Rectal smooth muscle tissue (tissue), 1 donor: ENCODE data around the gene IFNLR1.

ENCODE experiments used
- H3K27ac ChIP-seq: one replicate; pipeline ENCODE4 v1.7.0; 2013; ENCODE audit warnings: low read depth, low read length, inconsistent platforms
- H3K27me3 ChIP-seq: one replicate; pipeline ENCODE4 v1.7.0; 2013; ENCODE audit warnings: low read length; ENCODE audit not compliant: control insufficient read depth, insufficient read depth
- H3K36me3 ChIP-seq: one replicate; pipeline ENCODE4 v1.7.0; 2013; ENCODE audit warnings: low read length; ENCODE audit not compliant: control insufficient read depth, insufficient read depth
- H3K4me1 ChIP-seq: one replicate; pipeline ENCODE4 v1.7.0; 2013; ENCODE audit warnings: low read length; ENCODE audit not compliant: control insufficient read depth, insufficient read depth
- H3K4me3 ChIP-seq: one replicate; pipeline ENCODE4 v1.7.0; 2013; ENCODE audit warnings: low read length
- H3K9ac ChIP-seq: one replicate; pipeline ENCODE4 v1.7.0; 2013; ENCODE audit warnings: low read length

IFNLR1 gene

DNA sequence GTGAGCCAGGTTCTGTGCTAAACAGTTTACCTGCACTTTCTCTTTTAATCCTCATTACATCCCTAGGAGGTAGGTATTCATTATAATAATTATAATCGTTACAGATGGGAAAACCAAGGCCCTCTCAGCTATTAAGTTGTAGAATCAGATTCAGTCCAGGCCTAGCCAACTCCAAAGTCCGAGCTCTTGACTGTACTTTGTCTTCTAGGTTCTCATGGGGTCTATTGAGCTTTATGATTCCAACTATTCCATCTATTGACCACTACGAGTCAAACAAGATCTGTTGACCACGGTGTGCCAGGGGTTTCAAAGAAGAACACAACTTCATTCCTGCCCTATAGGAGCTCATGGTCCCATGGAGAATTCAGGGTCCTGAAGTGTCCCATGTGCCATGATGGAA is 2.0 kb downstream of the IFNLR1 start:
- Histone ChIP-seq H3K27me3 (peaks cover 2% of the 10 kb centered on the region), H3K4me1 (no peaks in the 10 kb centered on the region), H3K27ac (no peak overlapping the region), H3K9ac (no peak overlapping the region), H3K36me3 (no peaks in the 10 kb centered on the region), H3K4me3 (no peak overlapping the region)

DNA sequence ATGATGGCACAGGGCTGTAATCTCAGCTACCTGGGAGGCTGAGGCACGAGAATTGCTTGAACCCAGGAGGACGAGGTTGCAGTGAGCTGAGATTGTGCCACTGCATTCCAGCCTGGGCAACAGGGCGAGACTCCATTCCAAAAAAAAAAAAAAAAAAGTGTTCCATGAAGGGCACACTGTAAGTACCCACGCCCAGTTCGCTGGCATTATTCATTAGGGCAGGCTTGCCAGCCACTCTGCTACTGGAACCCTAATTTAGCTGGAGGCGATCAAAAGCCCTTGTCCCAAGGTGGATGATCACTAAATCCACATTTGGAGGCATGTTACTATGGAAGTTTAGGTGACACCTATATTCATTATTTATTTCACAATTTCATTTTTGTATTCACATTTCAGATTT is 5.0 kb downstream of the IFNLR1 start:
- Histone ChIP-seq H3K4me3 (no peak overlapping the region), H3K9ac (no peak overlapping the region), H3K27me3 (no peaks in the 10 kb centered on the region), H3K27ac (no peak overlapping the region), H3K4me1 (no peaks in the 10 kb centered on the region), H3K36me3 (no peaks in the 10 kb centered on the region)

DNA sequence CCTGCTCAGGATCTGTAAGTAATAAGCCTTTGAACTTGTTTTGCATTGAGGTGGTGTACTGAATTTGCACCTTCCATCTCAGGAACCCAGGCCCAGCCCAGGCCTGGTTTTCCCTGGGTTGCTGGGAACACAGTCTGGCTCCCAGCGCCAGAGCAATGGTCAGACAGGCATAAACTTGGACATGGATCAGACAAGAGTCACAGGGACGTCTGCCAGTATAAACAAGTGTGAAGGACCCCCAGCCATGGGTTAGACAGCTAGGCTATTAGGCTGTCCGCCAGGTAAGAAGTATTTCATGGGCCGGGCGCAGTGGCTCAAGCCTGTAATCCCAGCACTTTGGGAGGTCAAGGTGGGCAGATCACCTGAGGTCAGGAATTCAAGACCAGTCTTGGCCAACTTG is 5.5 kb downstream of the IFNLR1 start:
- Histone ChIP-seq H3K27me3 (no peaks in the 10 kb centered on the region), H3K4me1 (no peaks in the 10 kb centered on the region), H3K36me3 (no peaks in the 10 kb centered on the region), H3K9ac (no peak overlapping the region), H3K27ac (no peak overlapping the region), H3K4me3 (no peak overlapping the region)

DNA sequence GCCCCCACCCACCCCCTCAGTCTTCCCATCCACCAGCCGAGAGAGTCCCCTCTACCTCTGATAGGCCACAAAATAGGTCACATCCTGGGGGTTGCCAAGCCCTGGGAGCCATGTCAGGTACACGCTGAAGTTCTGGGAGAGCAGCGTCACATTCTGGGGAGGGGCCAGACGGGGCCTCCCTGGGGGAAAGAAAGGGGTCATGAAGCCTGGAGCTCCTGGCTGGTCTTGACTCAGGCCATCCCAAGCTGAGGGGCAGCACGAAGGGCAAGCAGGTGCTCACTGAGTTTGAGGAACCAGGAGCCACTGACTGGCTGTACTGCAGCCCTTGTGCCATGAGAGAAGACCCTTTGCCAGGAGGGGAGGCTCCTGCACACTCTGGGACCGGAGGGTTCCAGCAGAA is 6.4 kb downstream of the IFNLR1 start:
- Histone ChIP-seq H3K4me3 (no peak overlapping the region), H3K4me1 (no peaks in the 10 kb centered on the region), H3K9ac (no peak overlapping the region), H3K27me3 (no peaks in the 10 kb centered on the region), H3K27ac (no peak overlapping the region), H3K36me3 (no peaks in the 10 kb centered on the region)

DNA sequence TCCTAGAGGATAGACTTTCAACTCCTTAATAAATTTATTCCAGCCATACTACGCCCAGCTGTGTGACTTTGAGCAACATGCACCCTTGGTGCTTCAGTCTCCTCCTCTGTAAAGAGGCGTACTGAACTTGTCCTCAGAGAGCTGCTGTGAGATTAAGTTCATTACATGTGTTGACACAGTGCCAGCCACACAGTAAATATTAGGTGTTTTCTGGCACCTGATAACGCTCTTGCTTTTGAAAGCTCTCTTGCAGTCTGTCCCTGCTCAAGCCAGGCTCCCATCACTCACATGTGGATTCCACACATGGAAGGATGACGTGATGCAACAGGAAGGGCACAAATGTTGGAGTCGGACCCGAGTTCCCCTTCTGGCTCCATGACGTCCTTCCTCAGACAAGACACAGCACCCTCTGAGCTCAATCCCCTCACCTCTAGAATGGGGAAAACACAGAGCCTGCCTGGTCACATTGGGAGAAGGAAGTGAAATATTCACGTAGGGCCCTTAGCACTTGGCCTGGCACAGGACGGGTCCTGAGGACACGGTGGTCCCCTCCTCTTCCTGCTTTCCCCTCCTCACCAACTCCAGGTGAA is 7.7 kb downstream of the IFNLR1 start:
- no peak overlapping the region for H3K9ac ChIP-seq
- no peaks in the 10 kb centered on the region for H3K36me3 ChIP-seq
- no peak overlapping the region for H3K4me3 ChIP-seq
- H3K4me1 ChIP-seq, result no peaks in the 10 kb centered on the region
- no peaks in the 10 kb centered on the region for H3K27me3 ChIP-seq
- no peak overlapping the region for H3K27ac ChIP-seq

DNA sequence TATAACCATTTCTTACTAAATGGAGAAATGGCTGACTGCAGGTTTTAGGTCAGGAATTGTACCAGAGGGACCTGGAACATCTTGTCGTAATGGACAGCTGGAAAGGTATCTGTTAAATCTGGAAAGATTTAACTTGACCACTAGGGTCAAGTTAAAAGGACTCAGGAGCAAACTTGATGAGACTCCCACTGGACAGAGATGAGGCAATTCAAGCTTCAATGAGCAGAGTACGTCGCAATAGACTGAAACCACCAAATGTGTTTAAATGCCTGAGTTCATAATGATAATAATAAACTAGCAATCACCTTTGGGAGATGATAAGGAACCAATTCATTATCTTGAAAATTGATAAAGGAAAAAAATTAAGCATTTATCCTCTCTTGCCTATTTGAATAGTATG is 8.7 kb downstream of the IFNLR1 start:
- H3K36me3 ChIP-seq, result no peaks in the 10 kb centered on the region
- no peak overlapping the region for H3K9ac ChIP-seq
- H3K27ac ChIP-seq, result no peak overlapping the region
- H3K4me1 ChIP-seq, result no peaks in the 10 kb centered on the region
- H3K27me3 ChIP-seq, result no peaks in the 10 kb centered on the region
- no peak overlapping the region for H3K4me3 ChIP-seq

DNA sequence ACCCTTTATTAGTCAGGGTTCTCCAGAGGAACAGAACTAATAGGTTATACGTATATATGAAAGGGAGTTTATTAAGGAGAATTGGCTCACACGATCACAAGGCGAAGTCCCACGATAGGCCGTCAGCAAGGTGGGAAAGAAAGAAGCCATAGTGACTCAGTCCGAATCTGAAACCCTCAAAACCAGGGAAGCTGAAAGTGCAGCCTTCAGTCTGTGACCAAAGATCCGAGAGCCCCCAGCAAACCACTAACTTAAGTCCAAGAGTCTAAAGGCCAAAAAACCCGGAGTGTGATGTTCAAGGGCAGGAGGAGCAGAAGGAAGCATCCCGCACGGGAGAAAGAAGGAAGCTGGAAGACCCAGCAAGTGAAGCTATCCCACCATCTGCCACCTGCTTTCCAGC is 9.9 kb downstream of the IFNLR1 start:
- H3K4me3 ChIP-seq, result no peak overlapping the region
- no peak overlapping the region for H3K9ac ChIP-seq

DNA sequence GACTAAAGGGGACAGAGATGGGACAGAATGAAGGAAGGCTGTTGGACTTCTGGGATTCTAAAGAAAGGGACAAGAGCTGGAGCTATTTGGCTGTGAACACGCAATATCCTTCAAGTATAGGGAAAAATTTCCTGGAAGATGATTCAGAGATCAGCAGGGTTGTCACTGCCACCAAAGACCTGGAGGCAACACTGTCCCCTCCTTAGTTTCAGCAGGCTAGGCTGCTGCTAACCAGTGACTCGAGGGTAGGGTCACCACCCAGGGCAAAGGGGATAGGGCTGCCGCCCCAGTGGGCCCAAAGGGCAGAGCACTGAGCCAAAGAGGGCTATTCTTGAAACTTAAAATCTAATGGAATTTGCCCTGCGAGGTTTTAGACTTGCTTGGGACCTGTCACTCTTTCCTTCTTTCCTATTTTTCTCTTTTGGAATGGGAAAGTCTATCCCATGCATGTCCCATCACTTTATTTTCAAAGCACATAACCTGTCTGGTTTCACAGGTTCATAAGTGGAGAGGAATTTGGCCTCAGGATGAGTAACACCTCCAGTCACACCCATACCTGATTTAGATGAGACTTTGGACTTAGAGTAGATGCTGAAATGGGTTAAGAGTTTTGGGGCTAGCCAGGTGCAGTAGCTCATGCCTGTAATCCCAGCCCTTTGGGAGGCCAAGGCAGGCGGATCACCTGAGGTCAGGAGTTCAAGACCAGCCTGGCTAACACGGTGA is 11.9 kb downstream of the IFNLR1 start:
- Histone ChIP-seq H3K27me3 (no peaks in the 10 kb centered on the region), H3K36me3 (no peaks in the 10 kb centered on the region), H3K27ac (no peak overlapping the region), H3K4me3 (no peak overlapping the region), H3K9ac (no peak overlapping the region), H3K4me1 (no peaks in the 10 kb centered on the region)

More for the DNA sequence above, 9.9 kb downstream of the IFNLR1 start:
- Histone ChIP-seq H3K27ac (no peak overlapping the region), H3K36me3 (no peaks in the 10 kb centered on the region), H3K27me3 (no peaks in the 10 kb centered on the region), H3K4me1 (no peaks in the 10 kb centered on the region)

DNA sequence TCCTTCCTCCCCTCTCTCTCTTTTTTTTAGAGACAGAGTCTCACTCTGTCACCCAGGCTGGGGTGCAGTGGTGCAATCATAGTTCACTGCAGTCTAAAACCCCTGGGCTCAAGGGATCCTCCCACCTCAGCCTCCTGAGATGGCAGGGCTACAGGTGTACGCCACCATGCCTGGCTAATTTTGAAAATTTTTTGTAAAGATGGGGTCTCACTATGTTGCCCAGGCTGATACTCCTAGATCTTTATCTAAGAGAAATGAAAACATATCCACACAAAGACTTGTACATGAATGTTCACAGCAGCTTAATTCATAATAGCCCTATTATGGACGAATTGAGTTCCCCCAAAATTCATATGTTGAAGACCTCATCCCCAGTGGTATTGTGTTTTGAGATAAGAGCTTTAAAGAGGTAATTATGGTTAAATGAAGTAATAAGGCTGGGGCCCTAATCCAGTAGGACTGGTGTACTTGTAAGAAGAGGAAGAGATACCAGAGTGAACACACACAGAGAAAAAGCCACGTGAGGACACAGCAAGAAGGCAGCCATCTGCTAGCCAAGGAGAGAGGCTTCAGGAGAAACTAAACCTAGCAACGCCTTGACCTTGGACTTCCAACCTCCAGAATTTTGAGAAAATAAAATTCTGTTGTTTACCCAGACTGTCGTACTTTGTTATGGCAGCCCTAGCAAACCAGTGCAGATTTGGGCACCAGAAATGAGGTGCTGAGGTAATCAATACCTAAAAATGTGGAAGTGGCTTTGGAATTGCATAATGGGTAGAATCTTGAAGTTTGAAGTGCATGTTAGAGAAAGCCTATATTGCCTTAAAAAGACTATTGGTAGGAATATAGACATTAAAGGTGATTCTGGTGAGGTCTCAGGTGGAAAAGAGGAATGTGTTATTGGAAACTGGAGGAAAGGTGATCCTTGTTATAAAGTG is 13.2 kb downstream of the IFNLR1 start:
- Histone ChIP-seq H3K27me3 (no peaks in the 10 kb centered on the region), H3K4me1 (no peaks in the 10 kb centered on the region), H3K4me3 (no peak overlapping the region), H3K9ac (no peak overlapping the region), H3K27ac (no peak overlapping the region), H3K36me3 (no peaks in the 10 kb centered on the region)

DNA sequence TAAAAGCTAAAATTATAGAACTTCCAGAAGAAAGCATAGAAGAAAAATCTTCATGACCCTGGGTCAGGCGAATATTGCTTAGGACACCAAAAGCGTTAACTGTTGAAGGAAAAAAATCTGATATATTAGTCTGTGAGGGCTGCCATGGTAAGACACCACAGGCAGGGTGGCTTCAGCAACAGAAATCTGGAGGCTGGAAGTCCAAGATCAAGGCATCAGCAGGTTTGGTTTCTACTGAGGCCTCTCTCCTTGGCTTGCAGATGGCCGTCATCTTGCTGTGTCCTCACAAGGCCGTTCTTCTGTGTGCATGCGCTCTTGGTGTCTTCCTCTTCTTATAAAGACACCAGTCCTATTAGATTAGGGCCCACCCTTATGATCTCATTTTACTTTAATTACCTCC is 14.5 kb downstream of the IFNLR1 start:
- Histone ChIP-seq H3K4me3 (no peak overlapping the region), H3K36me3 (no peaks in the 10 kb centered on the region), H3K4me1 (no peaks in the 10 kb centered on the region), H3K9ac (no peak overlapping the region), H3K27ac (no peak overlapping the region), H3K27me3 (no peaks in the 10 kb centered on the region)

DNA sequence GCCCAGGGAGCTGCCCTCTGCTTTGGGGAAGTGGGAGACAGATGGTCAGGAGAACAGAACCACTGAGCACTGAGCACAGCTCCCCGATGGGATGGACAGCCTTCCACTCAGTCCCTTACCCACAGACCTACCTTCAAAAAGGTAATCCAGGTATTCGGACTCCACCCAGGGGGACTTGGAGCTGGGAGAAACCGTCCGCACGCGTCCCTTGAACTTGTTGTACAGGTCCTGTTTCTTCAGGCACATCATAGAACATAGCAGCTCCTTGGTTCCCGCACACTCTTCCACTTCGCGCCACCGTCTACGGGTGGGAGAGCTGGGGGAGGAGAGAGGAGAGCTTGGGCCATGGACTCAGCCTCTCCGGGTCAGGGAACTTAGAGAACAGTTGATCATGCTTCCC is 17.8 kb downstream of the IFNLR1 start:
- H3K27ac ChIP-seq, result no peak overlapping the region
- H3K36me3 ChIP-seq, result no peaks in the 10 kb centered on the region
- no peaks in the 10 kb centered on the region for H3K27me3 ChIP-seq
- H3K9ac ChIP-seq, result no peak overlapping the region
- H3K4me1 ChIP-seq, result no peaks in the 10 kb centered on the region
- H3K4me3 ChIP-seq, result no peak overlapping the region

DNA sequence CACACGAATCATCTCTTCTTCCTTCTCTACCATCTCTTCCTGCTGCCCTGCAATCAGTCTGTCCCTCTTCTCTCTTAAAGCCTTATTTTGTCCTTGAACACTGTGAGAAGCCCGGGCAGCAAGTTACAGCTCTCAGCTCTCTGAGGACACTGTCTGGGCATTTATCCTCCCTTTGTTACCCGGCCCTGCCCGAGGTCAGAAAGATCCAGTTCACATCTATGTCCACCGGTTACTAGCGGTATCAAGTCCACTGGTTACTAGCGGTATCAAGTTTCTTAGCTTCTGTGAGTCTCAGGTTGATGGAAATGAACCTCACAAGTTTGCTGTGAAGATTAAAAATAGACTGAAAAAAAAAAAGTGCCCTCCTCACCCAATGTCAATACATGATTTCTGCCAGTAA is 18.8 kb downstream of the IFNLR1 start:
- H3K36me3 ChIP-seq, result no peaks in the 10 kb centered on the region
- H3K4me3 ChIP-seq, result no peak overlapping the region
- no peak overlapping the region for H3K27ac ChIP-seq
- H3K9ac ChIP-seq, result no peak overlapping the region
- H3K4me1 ChIP-seq, result no peaks in the 10 kb centered on the region
- H3K27me3 ChIP-seq, result no peaks in the 10 kb centered on the region
